Globus pallidus (tissue), 1 donor: ENCODE measurements around the gene TTBK2.

Experiments
- DNase-seq: peaks from one replicate; pipeline ENCODE4 v3.0.0-alpha.2; 2015; ENCODE audit warnings: low spot score

TTBK2 gene

GRCh38 chr15:42692536-42692935 lies 228.0 kb downstream of the TTBK2 start:
- no peak for DNase-seq

- DNase-seq: no peak
Measured at GRCh38 chr15:42691770-42692169, 228.8 kb downstream of the TTBK2 start.

GRCh38 chr15:42691308-42691707 lies 229.3 kb downstream of the TTBK2 start:
- no peak for DNase-seq
